Measurements from ENCODE around the gene IQCF6. TPM values are rescaled to one million over a fixed set of nuclear protein-coding genes. Genes with fewer than 3 reads are reported as not detected.
A peak's percentile ranks its signal among the peaks of the same experiment; 100 is the strongest.
"Not testable (repeated sequence)": the region's sequence is repeated elsewhere in the genome, so short reads cannot be mapped to it uniquely, and the experiment has no call there.

Gene IQCF6
- polyA plus RNA-seq, 3 donors from 2014 or later = not detected

GRCh38 chr3:51798411-51798963, 19.4 kb upstream of the IQCF6 start:
- H3K4me3 Mint-ChIP-seq = no peak overlapping the region
- no peak for DNase-seq
- H3K36me3 Mint-ChIP-seq = no peaks in the 10 kb centered on the region
- peaks cover 0 to 2% (median 0%) of the 10 kb centered on the region in 6 donors for H3K9me3 Mint-ChIP-seq
- peaks cover 3 to 11% (median 3%) of the 10 kb centered on the region in 3 donors for H3K27me3 Mint-ChIP-seq (ENCODE audit: low read depth in 3 of 3)
- no peak overlapping the region for H3K27ac Mint-ChIP-seq
- H3K4me1 Mint-ChIP-seq = no peaks in the 10 kb centered on the region

- H3K4me1 Mint-ChIP-seq = no peaks in the 10 kb centered on the region
- H3K27me3 Mint-ChIP-seq (ENCODE audit: low read depth in 3 of 3) = peaks cover 3 to 11% (median 3%) of the 10 kb centered on the region in 3 donors
- no peaks in the 10 kb centered on the region for H3K36me3 Mint-ChIP-seq
- H3K9me3 Mint-ChIP-seq = peaks cover 0 to 2% (median 0%) of the 10 kb centered on the region in 6 donors
- no peak for DNase-seq
- H3K4me3 Mint-ChIP-seq = no peak overlapping the region
- H3K27ac Mint-ChIP-seq = peak overlapping the region in 1 of 6 donors; percentile 10
These were observed 17.8 kb upstream of the IQCF6 start for GRCh38 chr3:51796854-51797253.

GRCh38 chr3:51794206-51794605, 15.2 kb upstream of the IQCF6 start:
- H3K4me1 Mint-ChIP-seq = peaks cover 5 to 6% of the 10 kb centered on the region in 2 donors
- no peaks in the 10 kb centered on the region for H3K36me3 Mint-ChIP-seq
- no peak for DNase-seq
- H3K27ac Mint-ChIP-seq = no peak overlapping the region
- H3K9me3 Mint-ChIP-seq = peaks cover 0 to 2% (median 0%) of the 10 kb centered on the region in 6 donors
- no peak overlapping the region for H3K4me3 Mint-ChIP-seq
- peaks cover 3 to 11% (median 3%) of the 10 kb centered on the region in 3 donors for H3K27me3 Mint-ChIP-seq (ENCODE audit: low read depth in 3 of 3)

- Mint-ChIP-seq H3K4me1 (peaks cover 6 to 10% of the 10 kb centered on the region in 2 donors), H3K4me3 (no peak overlapping the region), H3K27ac (no peak overlapping the region), H3K36me3 (no peaks in the 10 kb centered on the region), H3K9me3 (no peaks in the 10 kb centered on the region), H3K27me3 (ENCODE audit: low read depth in 3 of 3) (peaks cover 3 to 10% (median 5%) of the 10 kb centered on the region in 3 donors)
- no peak for DNase-seq
These were observed 13.2 kb upstream of the IQCF6 start for GRCh38 chr3:51792206-51792605.

- Mint-ChIP-seq H3K27me3 (ENCODE audit: low read depth in 3 of 3) (peaks cover 2 to 7% (median 6%) of the 10 kb centered on the region in 3 donors), H3K36me3 (no peaks in the 10 kb centered on the region), H3K4me1 (peaks cover 6 to 10% of the 10 kb centered on the region in 2 donors), H3K27ac (peak overlapping the region in 1 of 6 donors; percentile 22), H3K9me3 (no peaks in the 10 kb centered on the region), H3K4me3 (no peak overlapping the region)
- no peak for DNase-seq
These were observed 10.4 kb upstream of the IQCF6 start for GRCh38 chr3:51789437-51789836.

GRCh38 chr3:51787576-51787975, 8.5 kb upstream of the IQCF6 start:
- not testable (repeated sequence) for H3K27ac Mint-ChIP-seq; H3K36me3 Mint-ChIP-seq; H3K9me3 Mint-ChIP-seq; DNase-seq; H3K27me3 Mint-ChIP-seq (ENCODE audit: low read depth in 3 of 3); H3K4me3 Mint-ChIP-seq; H3K4me1 Mint-ChIP-seq

GRCh38 chr3:51786267-51786666, 7.2 kb upstream of the IQCF6 start:
- Mint-ChIP-seq H3K27me3 (ENCODE audit: low read depth in 3 of 3) (peaks cover 5 to 11% (median 7%) of the 10 kb centered on the region in 3 donors), H3K4me1 (peaks cover 6 to 10% of the 10 kb centered on the region in 2 donors), H3K9me3 (no peaks in the 10 kb centered on the region), H3K4me3 (no peak overlapping the region), H3K27ac (no peak overlapping the region), H3K36me3 (no peaks in the 10 kb centered on the region)
- DNase-seq = no peak

GRCh38 chr3:51778554-51778953, 483 bp downstream of the IQCF6 start:
- no peak for DNase-seq
- H3K4me3 Mint-ChIP-seq = no peak overlapping the region
- peak overlapping the region in 1 of 6 donors; percentile 35 for H3K27ac Mint-ChIP-seq

GRCh38 chr3:51777985-51778384, 1.1 kb downstream of the IQCF6 start:
- no peak overlapping the region for H3K27ac Mint-ChIP-seq
- H3K27me3 Mint-ChIP-seq (ENCODE audit: low read depth in 3 of 3) = peaks cover 0 to 19% (median 10%) of the 10 kb centered on the region in 3 donors
- no peak overlapping the region for H3K4me3 Mint-ChIP-seq

More at GRCh38 chr3:51778554-51778953, 483 bp downstream of the IQCF6 start:
- no peaks in the 10 kb centered on the region for H3K9me3 Mint-ChIP-seq
- H3K36me3 Mint-ChIP-seq = no peaks in the 10 kb centered on the region
- H3K4me1 Mint-ChIP-seq = no peaks in the 10 kb centered on the region
- peaks cover 3 to 13% (median 7%) of the 10 kb centered on the region in 3 donors for H3K27me3 Mint-ChIP-seq (ENCODE audit: low read depth in 3 of 3)

GRCh38 chr3:51773529-51774056, 5.4 kb downstream of the IQCF6 start:
- no peak for DNase-seq
- peaks cover 3 to 21% (median 15%) of the 10 kb centered on the region in 3 donors for H3K27me3 Mint-ChIP-seq (ENCODE audit: low read depth in 3 of 3)
- no peak overlapping the region for H3K27ac Mint-ChIP-seq
- H3K4me1 Mint-ChIP-seq = no peaks in the 10 kb centered on the region
- H3K9me3 Mint-ChIP-seq = no peaks in the 10 kb centered on the region
- H3K4me3 Mint-ChIP-seq = no peak overlapping the region
- no peaks in the 10 kb centered on the region for H3K36me3 Mint-ChIP-seq

More at GRCh38 chr3:51777985-51778384, 1.1 kb downstream of the IQCF6 start:
- no peak for DNase-seq
- H3K4me1 Mint-ChIP-seq = no peaks in the 10 kb centered on the region
- H3K36me3 Mint-ChIP-seq = no peaks in the 10 kb centered on the region
- H3K9me3 Mint-ChIP-seq = no peaks in the 10 kb centered on the region

GRCh38 chr3:51759203-51759602, 19.8 kb downstream of the IQCF6 start:
- no peak for DNase-seq
- Mint-ChIP-seq H3K9me3 (peaks cover 4 to 24% (median 22%) of the 10 kb centered on the region in 6 donors), H3K4me1 (no peaks in the 10 kb centered on the region), H3K27ac (no peak overlapping the region), H3K36me3 (peaks cover 2 to 7% (median 4%) of the 10 kb centered on the region in 3 donors), H3K4me3 (no peak overlapping the region), H3K27me3 (ENCODE audit: low read depth in 3 of 3) (peaks cover 7 to 14% (median 8%) of the 10 kb centered on the region in 3 donors)

GRCh38 chr3:51753763-51754750, 25.0 kb downstream of the IQCF6 start:
- H3K9me3 Mint-ChIP-seq; H3K4me1 Mint-ChIP-seq; H3K36me3 Mint-ChIP-seq; DNase-seq; H3K27me3 Mint-ChIP-seq (ENCODE audit: low read depth in 3 of 3); H3K4me3 Mint-ChIP-seq; H3K27ac Mint-ChIP-seq: not testable (repeated sequence)

GRCh38 chr3:51751287-51751686, 27.8 kb downstream of the IQCF6 start:
- Mint-ChIP-seq H3K4me1 (no peaks in the 10 kb centered on the region), H3K9me3 (peaks cover 0 to 4% (median 0%) of the 10 kb centered on the region in 6 donors), H3K36me3 (no peaks in the 10 kb centered on the region), H3K27ac (no peak overlapping the region), H3K4me3 (no peak overlapping the region), H3K27me3 (ENCODE audit: low read depth in 3 of 3) (peaks cover 2 to 4% (median 3%) of the 10 kb centered on the region in 3 donors)
- no peak for DNase-seq

- no peak for DNase-seq
- Mint-ChIP-seq H3K4me1 (no peaks in the 10 kb centered on the region), H3K9me3 (peaks cover 0 to 2% (median 0%) of the 10 kb centered on the region in 6 donors), H3K36me3 (no peaks in the 10 kb centered on the region), H3K4me3 (no peak overlapping the region), H3K27me3 (ENCODE audit: low read depth in 3 of 3) (peaks cover 2 to 4% (median 3%) of the 10 kb centered on the region in 3 donors), H3K27ac (no peak overlapping the region)
These were observed 28.2 kb downstream of the IQCF6 start for GRCh38 chr3:51750878-51751277.
